GM19397 (cell line): Measurements from ENCODE around the gene THBS2.
"Not testable (repeated sequence)": the region's sequence is repeated elsewhere in the genome, so short reads cannot be mapped to it uniquely, and the experiment has no call there.

Experiments
- ATAC-seq: cut with Tn5 transposase; IDR thresholded peaks from one replicate; pipeline ENCODE4 v1.9.1; 2021; ENCODE audit warnings: mild to moderate bottlenecking, moderate library complexity; ENCODE audit not compliant: unreplicated experiment

Gene THBS2

GRCh38 chr6:169253337-169254238 lies at the start of gene THBS2:
THBS2 (minus strand) TSS chr6:169253846; CDS start chr6:169250784, 3,062 bp downstream.
- ATAC-seq, result no peak

GRCh38 chr6:169302716-169303115 lies 49.1 kb upstream of the THBS2 start:
- no peak for ATAC-seq

GRCh38 chr6:169302255-169302654 lies 48.6 kb upstream of the THBS2 start:
- ATAC-seq, result no peak

- no peak for ATAC-seq
Measured at GRCh38 chr6:169300916-169301315, 47.3 kb upstream of the THBS2 start.

DNA sequence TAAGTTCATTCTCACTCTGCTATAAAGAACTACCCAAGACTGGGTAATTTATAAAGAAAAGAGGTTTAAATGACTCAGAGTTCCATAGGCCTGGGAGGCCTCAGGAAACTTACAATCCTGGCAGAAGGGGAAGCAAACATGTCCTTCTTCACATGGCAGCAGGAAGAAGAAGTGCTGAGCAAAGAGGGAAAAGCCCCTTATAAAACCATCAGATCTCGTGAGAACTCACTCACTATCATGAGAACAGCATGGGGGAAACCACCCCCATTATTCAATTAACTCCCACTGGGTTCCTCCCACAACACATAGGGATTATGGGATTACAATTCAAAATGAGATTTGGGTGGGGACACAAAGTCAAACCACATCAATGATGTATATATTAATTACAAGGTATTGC lies 45.0 kb upstream of the THBS2 start:
- ATAC-seq, result not testable (repeated sequence)

DNA sequence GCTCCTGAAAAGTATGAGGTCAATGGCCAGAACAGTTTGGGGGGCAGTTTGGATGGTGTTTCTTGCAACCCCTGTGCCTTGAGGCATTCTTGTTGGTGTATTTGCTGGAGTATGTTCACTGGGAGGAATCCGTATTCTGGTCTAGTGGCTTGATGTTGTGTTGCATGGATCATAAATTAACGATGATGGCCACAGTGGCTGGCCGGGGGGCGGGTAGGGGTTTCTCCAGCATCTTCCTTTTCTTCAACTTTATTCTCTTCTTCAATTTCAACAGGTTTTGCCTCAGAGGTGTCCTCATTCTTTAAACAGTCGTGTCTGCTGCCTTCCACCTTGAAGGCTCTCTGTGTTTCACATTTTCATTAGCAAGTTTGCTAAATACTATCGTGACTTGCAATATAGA lies 43.0 kb upstream of the THBS2 start:
- ATAC-seq, result no peak

- no peak for ATAC-seq
Measured at GRCh38 chr6:169296170-169296569, 42.5 kb upstream of the THBS2 start.

DNA sequence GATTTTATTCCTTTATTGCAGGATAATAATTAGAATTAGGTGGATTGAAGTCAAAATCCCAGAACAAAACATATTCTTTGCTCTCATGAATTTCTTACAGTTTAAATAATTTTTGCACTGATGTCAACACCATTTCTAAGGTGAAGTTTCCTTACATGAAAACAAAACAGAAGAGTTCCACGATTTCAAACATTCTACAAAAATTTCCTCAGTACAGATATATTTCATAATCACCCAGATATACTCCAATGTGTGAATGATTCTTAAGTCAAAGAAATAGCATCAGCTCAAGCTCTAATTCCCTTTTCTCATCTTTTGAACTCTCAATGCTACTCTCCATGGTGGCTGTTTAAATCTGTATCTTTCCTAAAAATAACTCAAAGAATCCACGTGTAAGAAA lies 39.5 kb upstream of the THBS2 start:
- ATAC-seq, result no peak

GRCh38 chr6:169292338-169293124 lies 38.9 kb upstream of the THBS2 start:
- ATAC-seq, result no peak

GRCh38 chr6:169291646-169292337 lies 38.1 kb upstream of the THBS2 start:
- ATAC-seq, result no peak

DNA sequence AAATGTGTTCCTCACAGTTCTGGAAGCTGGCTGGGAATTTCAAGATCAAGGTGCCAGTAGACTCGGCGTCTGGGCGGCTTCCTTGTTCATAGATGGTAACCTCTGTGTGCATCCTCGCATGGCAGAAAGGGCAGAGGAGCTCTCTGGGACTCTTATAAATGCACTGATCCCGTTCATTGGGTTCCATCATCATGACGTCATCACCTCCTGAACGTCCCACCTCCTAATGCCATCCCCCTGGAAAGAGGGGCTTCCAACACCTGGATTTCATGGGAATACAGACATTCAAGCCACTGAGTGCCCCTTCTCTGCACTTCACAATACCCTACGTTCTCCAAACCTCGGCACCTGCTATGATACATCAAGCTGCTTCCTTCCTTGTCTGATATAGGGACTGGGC lies 37.5 kb upstream of the THBS2 start:
- no peak for ATAC-seq

- no peak for ATAC-seq
Measured at GRCh38 chr6:169289619-169290339, 36.1 kb upstream of the THBS2 start.

GRCh38 chr6:169289257-169289618 lies 35.6 kb upstream of the THBS2 start:
- no peak for ATAC-seq

GRCh38 chr6:169288591-169288990 lies 34.9 kb upstream of the THBS2 start:
- ATAC-seq, result no peak

DNA sequence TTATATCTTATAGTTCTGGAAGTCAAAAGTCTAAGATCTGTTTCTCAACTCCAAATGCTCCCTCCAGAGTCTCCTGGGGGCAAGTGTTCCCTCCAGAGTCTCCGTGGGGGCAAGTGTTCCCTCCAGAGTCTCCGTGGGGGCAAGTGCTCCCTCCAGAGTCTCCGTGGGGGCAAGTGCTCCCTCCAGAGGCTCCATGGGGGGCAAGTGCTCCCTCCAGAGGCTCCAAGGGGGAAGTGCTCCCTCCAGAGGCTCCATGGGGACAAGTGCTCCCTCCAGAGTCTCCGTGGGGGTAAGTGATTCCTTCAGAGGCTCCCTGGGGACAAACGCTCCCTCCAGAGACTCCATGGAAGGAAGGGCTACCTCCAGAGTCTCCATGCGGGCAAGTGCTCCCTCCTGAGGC lies 34.0 kb upstream of the THBS2 start:
- ATAC-seq, result no peak

DNA sequence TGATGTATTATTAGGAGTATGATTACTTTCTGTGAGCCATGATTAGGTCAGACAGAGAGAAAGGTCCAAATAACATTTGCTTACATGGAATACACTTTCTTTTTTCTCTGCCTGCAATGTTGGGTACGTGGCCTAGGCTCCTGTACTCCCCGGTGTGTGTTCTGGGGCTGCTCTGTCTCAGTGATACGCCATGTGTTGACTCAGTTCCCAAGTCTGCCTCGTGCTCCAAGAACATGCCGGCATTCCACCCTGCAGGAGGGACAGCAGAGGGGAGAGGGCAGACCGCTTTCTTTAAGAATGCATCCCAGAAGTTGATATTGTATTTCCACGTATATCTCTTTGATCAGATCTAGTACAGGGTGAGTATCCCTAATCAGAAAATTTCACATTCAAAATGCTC lies 33.3 kb upstream of the THBS2 start:
- no peak for ATAC-seq

- ATAC-seq, result no peak
Measured at GRCh38 chr6:169285165-169285564, 31.5 kb upstream of the THBS2 start.

- ATAC-seq, result no peak
Measured at GRCh38 chr6:169283924-169284323, 30.3 kb upstream of the THBS2 start.

DNA sequence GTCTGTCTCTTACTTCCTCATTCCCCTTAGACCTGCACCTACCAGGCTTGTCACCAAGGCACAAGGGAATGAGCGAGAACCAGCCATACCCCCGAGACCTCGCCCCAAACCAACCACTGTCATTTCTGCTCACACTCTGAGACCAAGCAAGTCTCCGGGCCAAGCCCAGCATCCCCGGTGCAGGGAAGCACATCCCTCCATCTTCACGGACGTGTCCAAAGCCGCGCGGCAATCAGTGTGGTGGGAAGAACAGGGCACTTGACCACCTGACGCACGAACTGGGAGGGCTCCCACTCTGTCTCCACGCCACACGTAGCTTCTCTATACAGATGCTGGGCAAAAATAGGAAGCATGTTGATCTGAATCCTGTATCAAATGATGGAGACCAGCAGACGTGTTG lies 28.4 kb upstream of the THBS2 start:
- ATAC-seq, result no peak

DNA sequence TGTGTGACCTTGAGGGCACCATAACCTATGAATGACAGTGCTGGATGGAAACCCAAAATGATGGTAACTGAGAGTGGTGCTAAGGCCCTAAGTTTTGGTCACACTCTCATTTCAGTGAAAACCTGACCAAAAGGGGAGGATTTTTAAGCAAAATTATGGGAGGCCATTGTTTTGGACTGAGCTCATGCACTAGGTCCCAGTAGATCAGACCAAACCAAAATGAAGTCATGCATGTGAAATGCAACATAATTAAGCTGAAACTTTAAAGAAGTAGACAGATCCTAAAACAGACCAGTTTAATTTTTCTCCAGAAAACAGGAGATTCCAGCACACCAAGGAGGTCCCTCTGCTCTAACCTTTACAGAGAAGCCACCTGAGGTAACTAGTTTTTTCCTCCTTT lies 24.0 kb upstream of the THBS2 start:
- ATAC-seq, result no peak

GRCh38 chr6:169274781-169275180 lies 21.1 kb upstream of the THBS2 start:
- no peak for ATAC-seq
